CD4-positive, alpha-beta T cell (primary cell): ENCODE data around the gene YJEFN3. TPM values are rescaled to one million over a fixed set of nuclear protein-coding genes. Genes with fewer than 3 reads are reported as not detected.

ENCODE experiments used
- ATAC-seq: fragments of 200-7000 bp; cut with Tn5 transposase; one replicate; pipeline ENCODE4 v1.10.0; 2022; ENCODE audit warnings: mild to moderate bottlenecking; ENCODE audit not compliant: poor library complexity
- CTCF ChIA-PET: fragments of 350-600 bp; sonication (Branson Sonifier 250); formaldehyde crosslinking; loops from one replicate; lab custom pipeline; 2021; ENCODE audit warnings: antibody characterized with exemption, inconsistent platforms; lab: Charles Lee
- POLR2A ChIA-PET: fragments of 350-600 bp; sonication (Branson Sonifier 250); formaldehyde crosslinking; loops from one replicate; lab custom pipeline; 2021; ENCODE audit warnings: antibody characterized with exemption, inconsistent platforms; lab: Charles Lee
- DNase-seq, 14 experiments: peaks; one replicate each; pipeline ENCODE4 v3.0.0-alpha.2; 2013 to 2020; ENCODE audit warnings: mixed read lengths in 2 of 14
- H3K27ac ChIP-seq, 2 donors: one replicate each; pipeline versions ENCODE4 v1.5.1 to v1.7.0; 2013; ENCODE audit warnings: low read length in 2 of 2, low read depth in 1 of 2, mild to moderate bottlenecking in 1 of 2
- H3K27me3 ChIP-seq, 2 experiments: 1 replicate in 1 of 2; 2 replicates in 1 of 2; pipeline versions ENCODE4 v1.6.1 to v1.7.0; 2013; ENCODE audit warnings: low read length in 2 of 2, control low read depth in 1 of 2, mild to moderate bottlenecking in 1 of 2, moderate library complexity in 1 of 2; ENCODE audit not compliant: insufficient read depth in 2 of 2, control insufficient read depth in 1 of 2
- H3K36me3 ChIP-seq: one replicate; pipeline ENCODE4 v1.6.1; 2013; ENCODE audit warnings: low read length, control low read depth; ENCODE audit not compliant: insufficient read depth
- H3K4me1 ChIP-seq: one replicate; pipeline ENCODE4 v1.6.1; 2013; ENCODE audit warnings: low read length, control low read depth; ENCODE audit not compliant: insufficient read depth
- H3K4me3 ChIP-seq: one replicate; pipeline ENCODE4 v1.5.1; 2013; ENCODE audit warnings: mild to moderate bottlenecking, low read length, moderate library complexity
- H3K9me3 ChIP-seq, 2 experiments: 1 replicate in 1 of 2; 2 replicates in 1 of 2; pipeline versions ENCODE4 v1.6.1 to v1.7.0; 2013; ENCODE audit warnings: low read length in 2 of 2, mild to moderate bottlenecking in 2 of 2, control low read depth in 1 of 2, moderate library complexity in 1 of 2; ENCODE audit not compliant: control insufficient read depth in 1 of 2, insufficient read depth in 1 of 2
- H3K27ac Mint-ChIP-seq: one replicate; pipeline ENCODE4 v1.8.0; 2020; ENCODE audit warnings: mixed read lengths
- H3K27me3 Mint-ChIP-seq: one replicate; pipeline ENCODE4 v1.8.0; 2021; ENCODE audit warnings: mixed read lengths
- H3K36me3 Mint-ChIP-seq: one replicate; pipeline ENCODE4 v1.8.0; 2021; ENCODE audit warnings: low read depth, mixed read lengths
- H3K4me1 Mint-ChIP-seq: one replicate; pipeline ENCODE4 v1.8.0; 2021; ENCODE audit warnings: low read depth, mixed read lengths
- H3K4me3 Mint-ChIP-seq: one replicate; pipeline ENCODE4 v1.8.0; 2020; ENCODE audit warnings: mild to moderate bottlenecking, mixed read lengths
- H3K9me3 Mint-ChIP-seq: one replicate; pipeline ENCODE4 v1.8.0; 2020; ENCODE audit warnings: mixed read lengths
- intact Hi-C, 2 experiments: fragments of 100-400 bp; cut with DNase I in 1 of 2; cut with micrococcal nuclease in 1 of 2; formaldehyde crosslinking; loops; one replicate each; pipeline versions ENCODE4 v1.15.1 to v1.9.0; 2023 to 2025; cut with DNase I, micrococcal nuclease
- total RNA-seq, 174 experiments: library from RNA in 2 of 174; stranded (reverse) in 2 of 174; gene quantifications; one replicate each; pipeline ENCODE4 v1.2.3 and lab custom pipeline; 2021 to 2026
- TF ChIP-seq, protein P1 (sequence below): fragments of 200-600 bp; IDR thresholded peaks from one replicate; pipeline ENCODE4 v1.8.0; 2022; ENCODE audit warnings: antibody characterized with exemption, mild to moderate bottlenecking

YJEFN3 gene
- total RNA-seq, 2 experiments from 2014 or later: 3.7 to 4.4 TPM

GRCh38 chr19:19549804-19550464 lies 21.2 kb downstream of the YJEFN3 start:
- DNase-seq: no peak
- H3K27ac Mint-ChIP-seq: no peak overlapping the region

GRCh38 chr19:19550485-19550929 lies 21.8 kb downstream of the YJEFN3 start:
- Histone ChIP-seq H3K9me3 (peaks cover 0 to 5% of the 10 kb centered on the region in 2 experiments), H3K27ac (no peak overlapping the region), H3K4me3 (no peak overlapping the region), H3K27me3 (no peaks in the 10 kb centered on the region), H3K4me1 (peaks cover 8% of the 10 kb centered on the region), H3K36me3 (no peaks in the 10 kb centered on the region)
- ChIA-PET POLR2A (interaction anchor here (0.7 to 1.2 kb wide), 2 partner anchors 55 to 118 kb away, joined by 3 to 4 read pairs; no protein-coding TSS in a partner anchor), CTCF (no interaction called here)
- no peak overlapping the region for H3K4me3 Mint-ChIP-seq
- ATAC-seq: no peak
- no peaks in the 10 kb centered on the region for H3K27me3 Mint-ChIP-seq
- DNase-seq: no peak
- TF ChIP-seq, protein P1, sequence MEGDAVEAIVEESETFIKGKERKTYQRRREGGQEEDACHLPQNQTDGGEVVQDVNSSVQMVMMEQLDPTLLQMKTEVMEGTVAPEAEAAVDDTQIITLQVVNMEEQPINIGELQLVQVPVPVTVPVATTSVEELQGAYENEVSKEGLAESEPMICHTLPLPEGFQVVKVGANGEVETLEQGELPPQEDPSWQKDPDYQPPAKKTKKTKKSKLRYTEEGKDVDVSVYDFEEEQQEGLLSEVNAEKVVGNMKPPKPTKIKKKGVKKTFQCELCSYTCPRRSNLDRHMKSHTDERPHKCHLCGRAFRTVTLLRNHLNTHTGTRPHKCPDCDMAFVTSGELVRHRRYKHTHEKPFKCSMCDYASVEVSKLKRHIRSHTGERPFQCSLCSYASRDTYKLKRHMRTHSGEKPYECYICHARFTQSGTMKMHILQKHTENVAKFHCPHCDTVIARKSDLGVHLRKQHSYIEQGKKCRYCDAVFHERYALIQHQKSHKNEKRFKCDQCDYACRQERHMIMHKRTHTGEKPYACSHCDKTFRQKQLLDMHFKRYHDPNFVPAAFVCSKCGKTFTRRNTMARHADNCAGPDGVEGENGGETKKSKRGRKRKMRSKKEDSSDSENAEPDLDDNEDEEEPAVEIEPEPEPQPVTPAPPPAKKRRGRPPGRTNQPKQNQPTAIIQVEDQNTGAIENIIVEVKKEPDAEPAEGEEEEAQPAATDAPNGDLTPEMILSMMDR: no peak
- no peak overlapping the region for H3K27ac Mint-ChIP-seq
- peaks cover 4% of the 10 kb centered on the region for H3K4me1 Mint-ChIP-seq
- intact Hi-C loops: no loop called here
- no peaks in the 10 kb centered on the region for H3K9me3 Mint-ChIP-seq
- H3K36me3 Mint-ChIP-seq: no peaks in the 10 kb centered on the region

More at GRCh38 chr19:19549804-19550464, 21.2 kb downstream of the YJEFN3 start:
- H3K9me3 ChIP-seq: peaks cover 0 to 5% of the 10 kb centered on the region in 2 experiments
- TF ChIP-seq, protein P1: no peak
- no peaks in the 10 kb centered on the region for H3K9me3 Mint-ChIP-seq
- no peak overlapping the region for H3K4me3 ChIP-seq
- POLR2A ChIA-PET: no interaction called here
- no peaks in the 10 kb centered on the region for H3K27me3 Mint-ChIP-seq
- H3K36me3 Mint-ChIP-seq: no peaks in the 10 kb centered on the region
- no peak for ATAC-seq
- H3K27ac ChIP-seq: no peak overlapping the region
- intact Hi-C loops: no loop called here
- CTCF ChIA-PET: no interaction called here
- peaks cover 4% of the 10 kb centered on the region for H3K4me1 Mint-ChIP-seq
- no peaks in the 10 kb centered on the region for H3K27me3 ChIP-seq
- H3K36me3 ChIP-seq: no peaks in the 10 kb centered on the region
- H3K4me1 ChIP-seq: peaks cover 8% of the 10 kb centered on the region
- no peak overlapping the region for H3K4me3 Mint-ChIP-seq

DNA sequence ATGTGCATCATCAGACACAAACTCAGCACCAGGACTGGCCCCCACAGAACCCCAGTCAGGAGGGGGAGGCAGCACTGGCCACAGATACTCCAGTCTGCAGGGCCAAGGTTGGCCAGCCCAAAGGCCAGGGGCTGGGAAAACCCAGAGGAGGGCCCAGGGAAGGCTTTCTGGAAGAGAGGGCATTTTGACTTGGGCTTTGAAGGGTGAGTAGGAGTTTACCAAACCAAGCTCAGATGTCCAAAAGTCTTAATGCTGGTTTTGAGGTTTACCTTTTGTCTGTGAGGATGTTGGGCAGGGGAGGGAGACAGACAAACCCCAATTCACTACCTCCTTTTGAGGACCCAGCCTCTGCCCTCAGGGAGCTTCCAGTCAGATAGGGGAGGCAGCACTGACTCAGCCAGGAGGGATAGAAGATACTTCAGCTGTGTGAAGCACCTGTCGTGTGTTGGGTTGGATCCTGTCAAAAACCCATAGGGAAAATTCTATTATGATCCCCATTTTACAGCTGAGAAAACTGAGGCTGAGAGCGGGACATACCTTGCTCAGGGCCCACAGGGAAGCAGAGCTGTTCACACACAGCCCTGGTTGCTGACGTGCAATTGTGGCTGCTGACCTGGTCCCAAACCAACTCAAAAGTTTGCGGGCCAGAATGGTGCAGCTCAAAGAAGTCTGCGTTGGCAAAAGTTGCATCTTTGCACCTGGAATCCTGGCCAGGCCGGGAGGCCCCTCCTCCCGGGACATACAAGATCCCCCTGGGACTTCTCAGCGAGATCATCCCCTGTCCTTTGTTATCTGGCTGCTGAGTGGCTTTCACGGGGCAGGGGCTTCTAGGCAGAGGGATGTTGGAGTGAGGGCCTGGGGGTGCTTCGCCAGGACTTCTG lies 22.5 kb downstream of the YJEFN3 start:
- Mint-ChIP-seq H3K4me3 (no peak overlapping the region), H3K9me3 (no peaks in the 10 kb centered on the region), H3K36me3 (no peaks in the 10 kb centered on the region), H3K4me1 (peaks cover 4% of the 10 kb centered on the region), H3K27ac (no peak overlapping the region), H3K27me3 (no peaks in the 10 kb centered on the region)
- ATAC-seq (no peak), DNase-seq (no peak)
- ChIA-PET CTCF (interaction anchor here (0.5 kb wide), 1 partner anchor 107 kb away, joined by 4 read pairs; no protein-coding TSS in a partner anchor), POLR2A (interaction anchor here (0.7 to 1.2 kb wide), 2 partner anchors 55 to 118 kb away, joined by 3 to 4 read pairs; no protein-coding TSS in a partner anchor)
- Histone ChIP-seq H3K9me3 (peaks cover 0 to 5% of the 10 kb centered on the region in 2 experiments), H3K27me3 (no peaks in the 10 kb centered on the region), H3K4me3 (no peak overlapping the region), H3K4me1 (peaks cover 8% of the 10 kb centered on the region), H3K36me3 (no peaks in the 10 kb centered on the region), H3K27ac (no peak overlapping the region)
- TF ChIP-seq, protein P1: no peak
- intact Hi-C loops: no loop called here
